GM21381 (cell line): ENCODE measurements around the gene SDK1.
"Not testable (repeated sequence)": the region's sequence is repeated elsewhere in the genome, so short reads cannot be mapped to it uniquely, and the experiment has no call there.

Experiments used
- ATAC-seq: cut with Tn5 transposase; IDR thresholded peaks from one replicate; pipeline ENCODE4 v1.9.1; 2021; ENCODE audit warnings: mild to moderate bottlenecking, moderate library complexity; ENCODE audit not compliant: unreplicated experiment

Gene SDK1

GRCh38 chr7:4079366-4079765, 778.3 kb downstream of the SDK1 start:
- no peak for ATAC-seq

GRCh38 chr7:4079956-4080355, 778.9 kb downstream of the SDK1 start:
- ATAC-seq = no peak

GRCh38 chr7:4080954-4081353, 779.9 kb downstream of the SDK1 start:
- ATAC-seq = no peak

- ATAC-seq = no peak
Measured at GRCh38 chr7:4083513-4083912, 782.5 kb downstream of the SDK1 start.

- no peak for ATAC-seq
Measured at GRCh38 chr7:4084271-4084670, 783.2 kb downstream of the SDK1 start.

GRCh38 chr7:4085937-4086691, 785.1 kb downstream of the SDK1 start:
- ATAC-seq = no peak

- no peak for ATAC-seq
Measured at GRCh38 chr7:4086723-4087122, 785.7 kb downstream of the SDK1 start.

- ATAC-seq = no peak
Measured at GRCh38 chr7:4091767-4092166, 790.7 kb downstream of the SDK1 start.

- no peak for ATAC-seq
Measured at GRCh38 chr7:4093035-4093434, 792.0 kb downstream of the SDK1 start.

GRCh38 chr7:4093483-4093882, 792.4 kb downstream of the SDK1 start:
- ATAC-seq = no peak

GRCh38 chr7:4094158-4094557, 793.1 kb downstream of the SDK1 start:
- not testable (repeated sequence) for ATAC-seq

- no peak for ATAC-seq
Measured at GRCh38 chr7:4097001-4097609, 796.1 kb downstream of the SDK1 start.

GRCh38 chr7:4098169-4098568, 797.1 kb downstream of the SDK1 start:
- ATAC-seq = no peak

GRCh38 chr7:4099651-4100050, 798.6 kb downstream of the SDK1 start:
- no peak for ATAC-seq

- ATAC-seq = no peak
Measured at GRCh38 chr7:4100148-4100547, 799.1 kb downstream of the SDK1 start.

- ATAC-seq = no peak
Measured at GRCh38 chr7:4100691-4101090, 799.6 kb downstream of the SDK1 start.

GRCh38 chr7:4102231-4102841, 801.3 kb downstream of the SDK1 start:
- no peak for ATAC-seq

- ATAC-seq = no peak
Measured at GRCh38 chr7:4103352-4104091, 802.5 kb downstream of the SDK1 start.

- no peak for ATAC-seq
Measured at GRCh38 chr7:4107839-4108238, 806.8 kb downstream of the SDK1 start.

- no peak for ATAC-seq
Measured at GRCh38 chr7:4108951-4109350, 807.9 kb downstream of the SDK1 start.

- ATAC-seq = no peak
Measured at GRCh38 chr7:4109481-4110110, 808.5 kb downstream of the SDK1 start.
